ENCODE measurements around the gene FILIP1. TPM values are rescaled to one million over a fixed set of nuclear protein-coding genes. Genes with fewer than 3 reads are reported as not detected.

Gene FILIP1
- total and polyA plus RNA-seq, 2 of the 4 experiments (the other 2 are of a cell fraction) = under 0.01 to 0.03 TPM

DNA sequence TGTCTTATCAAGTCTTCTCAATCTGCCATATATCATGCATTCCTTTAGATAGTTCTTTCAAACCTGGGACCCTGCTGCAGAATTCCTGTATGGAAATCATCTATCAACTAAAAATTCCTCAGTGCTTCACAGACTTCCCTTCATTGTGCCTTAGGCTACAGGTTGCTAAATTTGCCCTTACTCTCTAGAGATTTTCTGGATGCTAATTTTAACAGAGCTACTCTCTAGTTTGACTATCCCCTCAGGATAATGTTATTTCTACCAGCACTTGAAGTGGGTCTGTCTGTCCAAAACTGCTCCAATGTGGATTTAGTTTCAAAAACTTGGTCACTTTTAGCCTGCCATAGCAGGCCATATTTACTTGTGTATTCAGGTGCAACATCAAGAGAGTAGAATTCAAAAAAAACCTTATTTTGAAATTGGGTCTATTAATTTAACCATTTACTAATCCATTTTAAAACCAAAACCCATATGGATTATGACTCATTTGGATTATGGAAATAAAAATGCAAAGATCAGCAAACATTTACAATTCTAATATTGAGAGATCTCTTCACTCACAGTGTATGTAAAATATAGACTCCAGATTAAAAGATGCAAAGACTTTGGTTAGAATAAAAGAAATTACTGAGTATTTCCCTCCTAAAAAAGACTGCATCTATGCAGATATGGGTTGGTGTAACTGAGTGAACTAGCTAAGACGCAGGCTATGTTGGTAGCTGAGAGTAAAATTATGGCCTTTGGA is 236.1 kb downstream of the FILIP1 start:
- BruUV-seq (replicated peaks) = no TSS peak
- Histone ChIP-seq H3K9me3 (ENCODE audit: control insufficient read depth, insufficient read depth, low read length) (no peaks in the 10 kb centered on the region), H3K56ac (ENCODE audit: extremely low read depth, insufficient read depth, low read length) (no peak overlapping the region), H4K8ac (ENCODE audit: low read depth in 2 of 2, low read length in 2 of 2) (no peak overlapping the region), H3K23ac (ENCODE audit: low read depth, low read length) (no peak overlapping the region), H3K4ac (ENCODE audit: low read depth, low read length) (no peak overlapping the region), H3K14ac (replicated peaks; ENCODE audit: low read depth, low read length) (no peak overlapping the region), H2BK15ac (ENCODE audit: low read depth, low read length) (no peak overlapping the region), H3K18ac (ENCODE audit: low read depth, low read length) (no peak overlapping the region), H2BK20ac (ENCODE audit: low read depth, low read length) (no peak overlapping the region), H2AK9ac (replicated peaks; ENCODE audit: low read depth, low read length, poor library complexity) (no peak overlapping the region), H3K9ac (ENCODE audit: low read depth, low read length) (no peak overlapping the region), H2AK5ac (ENCODE audit: low read depth, low read length) (no peak overlapping the region), H4K5ac (ENCODE audit: low read depth, low read length) (no peak overlapping the region), H3K4me3 (ENCODE audit: insufficient read depth, low read depth, low read length) (no peak overlapping the region), H3K4me1 (ENCODE audit: control insufficient read depth, insufficient read depth, low read length) (no peaks in the 10 kb centered on the region), H3K79me1 (ENCODE audit: low read depth in 1 of 2, low read length in 2 of 2) (peaks cover 28 to 44% of the 10 kb centered on the region in 2 experiments), H2BK5ac (ENCODE audit: low read depth, low read length, poor library complexity, severe bottlenecking) (no peak overlapping the region), H4K91ac (ENCODE audit: insufficient read depth, low read depth, low read length) (no peak overlapping the region), H3K9me1 (ENCODE audit: insufficient read depth, low read length) (no peaks in the 10 kb centered on the region; the same call in 1 of the 2 replicates), H2BK120ac (ENCODE audit: low read depth, low read length) (no peak overlapping the region), H3K36me3 (ENCODE audit: control insufficient read depth, insufficient read depth, low read length) (peaks cover 24% of the 10 kb centered on the region), H3K4me2 (ENCODE audit: low read depth, low read length) (no peak overlapping the region), H4K20me1 (ENCODE audit: insufficient read depth, low read length) (peaks cover 4% of the 10 kb centered on the region; the same call in 1 of the 2 replicates), H3K27me3 (ENCODE audit: control insufficient read depth, insufficient read depth, low read length) (no peaks in the 10 kb centered on the region), H3K27ac (ENCODE audit: insufficient read depth, low read length) (no peak overlapping the region), H2AFZ (replicated peaks; ENCODE audit: low read length, poor library complexity) (no peak overlapping the region)
- no CpG with 5 or more reads among the region's 1 CpG for WGBS, 2 experiments (ENCODE audit: extremely low coverage in 2 of 2, insufficient read length in 1 of 2)
- no peak for TF ChIP-seq NFE2L2 (IDR thresholded peaks at IDR 0.05; ENCODE audit: low read depth, low read length)
- TF ChIP-seq, protein P1, sequence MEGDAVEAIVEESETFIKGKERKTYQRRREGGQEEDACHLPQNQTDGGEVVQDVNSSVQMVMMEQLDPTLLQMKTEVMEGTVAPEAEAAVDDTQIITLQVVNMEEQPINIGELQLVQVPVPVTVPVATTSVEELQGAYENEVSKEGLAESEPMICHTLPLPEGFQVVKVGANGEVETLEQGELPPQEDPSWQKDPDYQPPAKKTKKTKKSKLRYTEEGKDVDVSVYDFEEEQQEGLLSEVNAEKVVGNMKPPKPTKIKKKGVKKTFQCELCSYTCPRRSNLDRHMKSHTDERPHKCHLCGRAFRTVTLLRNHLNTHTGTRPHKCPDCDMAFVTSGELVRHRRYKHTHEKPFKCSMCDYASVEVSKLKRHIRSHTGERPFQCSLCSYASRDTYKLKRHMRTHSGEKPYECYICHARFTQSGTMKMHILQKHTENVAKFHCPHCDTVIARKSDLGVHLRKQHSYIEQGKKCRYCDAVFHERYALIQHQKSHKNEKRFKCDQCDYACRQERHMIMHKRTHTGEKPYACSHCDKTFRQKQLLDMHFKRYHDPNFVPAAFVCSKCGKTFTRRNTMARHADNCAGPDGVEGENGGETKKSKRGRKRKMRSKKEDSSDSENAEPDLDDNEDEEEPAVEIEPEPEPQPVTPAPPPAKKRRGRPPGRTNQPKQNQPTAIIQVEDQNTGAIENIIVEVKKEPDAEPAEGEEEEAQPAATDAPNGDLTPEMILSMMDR (conservative IDR thresholded peaks at IDR 0.05; ENCODE audit: low read depth, low read length) = no peak
- peak; percentile 60 for TF ChIP-seq MAFK (IDR thresholded peaks at IDR 0.05; ENCODE audit: low read depth, low read length)
- DNase-seq (no peak), ATAC-seq (ENCODE audit: low read depth) (no peak)
- POLR2A ChIA-PET (ENCODE audit: unreplicated experiment) = no interaction called here
- CTCF ChIA-PET = interaction anchor here (0.6 to 1.1 kb wide), 3 partner anchors 9 to 389 kb away, joined by 3 read pairs; no protein-coding TSS in a partner anchor
- in situ Hi-C loops (cut with MboI; ENCODE audit: low sequenced_read_pairs) (no loop called here), intact Hi-C loops (cut with micrococcal nuclease) (no loop called here), dilution Hi-C loops (cut with HindIII; ENCODE audit: low sequenced_read_pairs, unreplicated experiment) (no loop called here)

Data from IMR-90 (cell line).